Tibial nerve (tissue), 4 donors: ENCODE data around the gene NCAM2. TPM values are rescaled to one million over a fixed set of nuclear protein-coding genes. Genes with fewer than 3 reads are reported as not detected.

ENCODE experiments used
- DNase-seq, 2 donors: peaks; one replicate each; pipeline ENCODE4 v3.0.0-alpha.2; 2019; ENCODE audit warnings: low spot score in 2 of 2
- H3K27ac ChIP-seq, 4 donors: fragments of 200-600 bp; sonication (generic) in 3 of 4; one replicate each; pipeline ENCODE4 v1.5.1; 2017 to 2019; ENCODE audit warnings: mild to moderate bottlenecking in 1 of 4
- H3K27me3 ChIP-seq, 2 donors: fragments of 200-600 bp; sonication (generic) in 1 of 2; one replicate each; pipeline versions ENCODE4 v1.5.1 to v1.6.0; 2017 to 2019
- H3K36me3 ChIP-seq, 3 donors: fragments of 200-600 bp; sonication (generic); one replicate each; pipeline ENCODE4 v1.5.1; 2018 to 2019
- H3K4me1 ChIP-seq, 4 donors: fragments of 200-600 bp; sonication (generic) in 3 of 4; one replicate each; pipeline ENCODE4 v1.5.1; 2017 to 2019
- H3K4me3 ChIP-seq, 4 donors: fragments of 200-600 bp; sonication (generic) in 3 of 4; one replicate each; pipeline ENCODE4 v1.5.1; 2017 to 2019; ENCODE audit warnings: mild to moderate bottlenecking in 1 of 4, moderate library complexity in 1 of 4
- H3K9me3 ChIP-seq, 4 donors: fragments of 200-600 bp; sonication (generic) in 3 of 4; one replicate each; pipeline ENCODE4 v1.5.1; 2017 to 2019
- CTCF ChIP-seq, 5 experiments: fragments of 200-600 bp in 3 of 5; fragments of 450-650 bp in 2 of 5; sonication (generic) in 3 of 5; IDR thresholded peaks; one replicate each; pipeline ENCODE4 v1.5.1; 2016 to 2019; ENCODE audit warnings: antibody characterized with exemption in 5 of 5, mild to moderate bottlenecking in 3 of 5, moderate library complexity in 2 of 5
- EP300 ChIP-seq, 2 donors: sonication (generic); formaldehyde crosslinking; IDR thresholded peaks; one replicate each; pipeline ENCODE4 v1.6.1; 2017; ENCODE audit warnings: antibody characterized with exemption in 2 of 2, mild to moderate bottlenecking in 1 of 2
- POLR2A ChIP-seq, 2 donors: fragments of 450-650 bp; IDR thresholded peaks; one replicate each; pipeline ENCODE4 v1.6.1; 2017; ENCODE audit warnings: antibody characterized with exemption in 2 of 2, mild to moderate bottlenecking in 2 of 2, moderate library complexity in 2 of 2
- WGBS, 2 donors: methylation state at CpG; one replicate each; pipeline ENCODE4 v1.1.5; 2018; 5-methylcytosine and 5-hydroxymethylcytosine counted together
- total RNA-seq, 4 donors: library from RNA; depleted of rRNA; stranded (reverse); fragments of >200 nt; gene quantifications; one replicate each; pipeline ENCODE4 v1.1.0, GENCODE V29; 2016

Gene NCAM2
- total RNA-seq, 4 donors from 2014 or later = 15.1 to 29.7 (median 23.9) TPM

DNA sequence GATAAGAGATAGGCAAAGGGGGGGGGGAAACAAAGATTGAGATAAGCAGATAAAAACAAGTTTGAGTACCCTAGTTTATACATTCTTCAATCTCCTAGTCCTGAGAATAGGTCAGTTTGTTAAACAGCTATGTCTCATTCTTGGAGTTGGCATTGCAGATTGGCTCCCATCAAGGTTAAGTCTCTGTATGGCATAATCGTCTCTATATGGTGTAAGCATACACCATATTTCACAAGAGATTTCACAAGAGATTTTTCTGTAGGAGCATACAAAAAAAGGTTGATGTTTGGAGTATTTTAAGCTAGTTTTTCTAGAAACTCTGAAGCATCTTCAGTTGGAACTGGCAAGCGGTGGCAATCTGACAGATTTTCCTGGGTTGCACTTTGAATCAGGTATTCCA is 35.8 kb downstream of the NCAM2 start:
- H3K4me1 ChIP-seq = no peaks in the 10 kb centered on the region
- no peaks in the 10 kb centered on the region for H3K36me3 ChIP-seq
- H3K27me3 ChIP-seq = no peaks in the 10 kb centered on the region
- 91 to 100% methylated on average over 2 of the region's 2 CpGs for WGBS, 2 donors
- no peak overlapping the region for H3K4me3 ChIP-seq
- TF ChIP-seq CTCF (IDR thresholded peaks at IDR 0.05) (no peak), POLR2A (IDR thresholded peaks at IDR 0.05) (no peak), EP300 (IDR thresholded peaks at IDR 0.05) (no peak)
- H3K9me3 ChIP-seq = no peaks in the 10 kb centered on the region
- no peak overlapping the region for H3K27ac ChIP-seq
- no peak for DNase-seq

DNA sequence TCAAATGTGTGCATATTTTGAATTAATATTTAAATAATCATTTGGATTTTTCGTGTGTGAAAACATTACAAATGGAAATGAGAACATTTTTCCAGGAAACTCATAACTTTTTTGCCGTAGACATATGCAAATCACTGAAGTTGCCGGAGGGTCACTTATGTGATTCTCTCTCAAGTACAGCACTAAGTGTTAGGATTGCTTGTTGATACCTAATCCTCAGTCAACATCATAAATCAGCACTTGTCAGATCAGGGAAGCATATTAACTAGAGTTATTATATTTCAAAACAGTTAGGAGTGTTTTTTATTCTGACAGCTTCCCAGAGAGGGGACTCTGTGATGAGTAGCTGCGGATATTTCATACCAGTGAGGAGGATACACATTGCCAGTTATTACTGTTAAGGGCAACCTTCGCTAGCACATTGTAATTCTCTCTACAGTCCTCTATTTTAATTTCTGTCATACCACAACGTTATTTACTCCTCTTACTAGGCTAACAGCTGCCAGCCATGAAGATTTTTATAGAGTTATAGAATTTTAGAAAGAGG is 41.5 kb downstream of the NCAM2 start:
- Histone ChIP-seq H3K36me3 (no peaks in the 10 kb centered on the region), H3K4me1 (no peaks in the 10 kb centered on the region), H3K4me3 (no peak overlapping the region), H3K27me3 (no peaks in the 10 kb centered on the region), H3K27ac (no peak overlapping the region), H3K9me3 (no peaks in the 10 kb centered on the region)
- DNase-seq = no peak
- 94 to 95% methylated on average over 6 of the region's 6 CpGs for WGBS, 2 donors
- TF ChIP-seq CTCF (IDR thresholded peaks at IDR 0.05) (no peak), EP300 (IDR thresholded peaks at IDR 0.05) (no peak), POLR2A (IDR thresholded peaks at IDR 0.05) (no peak)

- no peaks in the 10 kb centered on the region for H3K27me3 ChIP-seq
- WGBS, 2 donors = 69 to 72% methylated on average over 3 of the region's 3 CpGs
- H3K36me3 ChIP-seq = no peaks in the 10 kb centered on the region
- H3K27ac ChIP-seq = no peak overlapping the region
- no peaks in the 10 kb centered on the region for H3K4me1 ChIP-seq
- H3K9me3 ChIP-seq = no peaks in the 10 kb centered on the region
- DNase-seq = no peak
- TF ChIP-seq POLR2A (IDR thresholded peaks at IDR 0.05) (no peak), CTCF (IDR thresholded peaks at IDR 0.05) (no peak), EP300 (IDR thresholded peaks at IDR 0.05) (no peak)
- H3K4me3 ChIP-seq = no peak overlapping the region
Observed at GRCh38 chr21:21045518-21045917, 47.3 kb downstream of the NCAM2 start.

DNA sequence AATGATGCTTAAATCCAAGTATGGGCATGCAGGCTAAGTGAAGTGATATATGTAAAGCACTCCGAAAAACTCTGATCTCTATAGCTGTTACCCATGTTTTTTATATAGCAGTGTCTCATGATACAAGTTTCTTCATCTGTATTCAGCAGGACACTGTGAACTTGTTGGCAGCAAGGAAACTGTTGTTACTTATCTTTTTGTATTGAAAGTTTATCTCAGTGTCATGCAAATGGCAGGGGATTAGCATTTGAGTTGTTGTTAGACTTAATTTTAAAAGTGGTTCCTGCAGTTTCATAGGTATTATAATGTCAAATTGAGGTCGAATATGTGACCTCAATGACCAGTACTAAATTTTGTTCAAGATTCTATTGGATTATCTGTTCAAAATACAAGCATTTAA is 47.9 kb downstream of the NCAM2 start:
- no peak for TF ChIP-seq EP300 (IDR thresholded peaks at IDR 0.05)
- no peak for TF ChIP-seq CTCF (IDR thresholded peaks at IDR 0.05)
- TF ChIP-seq POLR2A (IDR thresholded peaks at IDR 0.05) = no peak
- Histone ChIP-seq H3K27me3 (no peaks in the 10 kb centered on the region), H3K4me3 (no peak overlapping the region), H3K4me1 (no peaks in the 10 kb centered on the region), H3K27ac (no peak overlapping the region), H3K36me3 (no peaks in the 10 kb centered on the region), H3K9me3 (no peaks in the 10 kb centered on the region)
- 44 to 51% methylated on average over 2 of the region's 2 CpGs for WGBS, 2 donors
- no peak for DNase-seq

GRCh38 chr21:21051109-21052055 is 53.2 kb downstream of the NCAM2 start:
- WGBS, 2 donors = 68% methylated on average over 4 of the region's 4 CpGs
- H3K27ac ChIP-seq = no peak overlapping the region
- no peaks in the 10 kb centered on the region for H3K4me1 ChIP-seq
- no peaks in the 10 kb centered on the region for H3K27me3 ChIP-seq
- TF ChIP-seq CTCF (IDR thresholded peaks at IDR 0.05) (no peak), POLR2A (IDR thresholded peaks at IDR 0.05) (no peak), EP300 (IDR thresholded peaks at IDR 0.05) (no peak)
- no peaks in the 10 kb centered on the region for H3K36me3 ChIP-seq
- no peak for DNase-seq
- no peaks in the 10 kb centered on the region for H3K9me3 ChIP-seq
- no peak overlapping the region for H3K4me3 ChIP-seq
